HG02759 (cell line): ENCODE results near the gene HMCN2.
"Not testable (repeated sequence)": the region's sequence is repeated elsewhere in the genome, so short reads cannot be mapped to it uniquely, and the experiment has no call there.

ENCODE experiments used
- ATAC-seq: cut with Tn5 transposase; IDR thresholded peaks from one replicate; pipeline ENCODE4 v1.9.1; 2021; ENCODE audit warnings: mild to moderate bottlenecking, moderate library complexity; ENCODE audit not compliant: unreplicated experiment

HMCN2 gene

GRCh38 chr9:130262771-130263170 is 2.8 kb upstream of the HMCN2 start:
- no peak for ATAC-seq

GRCh38 chr9:130263601-130264413 is 1.8 kb upstream of the HMCN2 start:
- ATAC-seq = no peak

GRCh38 chr9:130264414-130265350 is 878 bp upstream of the HMCN2 start:
- ATAC-seq = no peak

GRCh38 chr9:130266236-130267098 is 907 bp downstream of the HMCN2 start:
- ATAC-seq = no peak

GRCh38 chr9:130267930-130268329 is 2.4 kb downstream of the HMCN2 start:
- no peak for ATAC-seq

- ATAC-seq = no peak
Measured at GRCh38 chr9:130268521-130269211, 3.1 kb downstream of the HMCN2 start.

GRCh38 chr9:130271473-130271872 is 5.9 kb downstream of the HMCN2 start:
- no peak for ATAC-seq

- no peak for ATAC-seq
Measured at GRCh38 chr9:130275156-130275555, 9.6 kb downstream of the HMCN2 start.

- no peak for ATAC-seq
Measured at GRCh38 chr9:130276121-130276520, 10.6 kb downstream of the HMCN2 start.

GRCh38 chr9:130276955-130277354 is 11.4 kb downstream of the HMCN2 start:
- ATAC-seq = no peak

- ATAC-seq = not testable (repeated sequence)
Measured at GRCh38 chr9:130277525-130277924, 12.0 kb downstream of the HMCN2 start.

- ATAC-seq = no peak
Measured at GRCh38 chr9:130283539-130284248, 18.1 kb downstream of the HMCN2 start.

GRCh38 chr9:130284249-130284625 is 18.7 kb downstream of the HMCN2 start:
- ATAC-seq = no peak

GRCh38 chr9:130284690-130285089 is 19.1 kb downstream of the HMCN2 start:
- no peak for ATAC-seq

- ATAC-seq = no peak
Measured at GRCh38 chr9:130285271-130285670, 19.7 kb downstream of the HMCN2 start.

- no peak for ATAC-seq
Measured at GRCh38 chr9:130286072-130286770, 20.7 kb downstream of the HMCN2 start.

GRCh38 chr9:130286781-130287428 is 21.3 kb downstream of the HMCN2 start:
- no peak for ATAC-seq

GRCh38 chr9:130287736-130288135 is 22.2 kb downstream of the HMCN2 start:
- no peak for ATAC-seq

GRCh38 chr9:130288393-130288792 is 22.8 kb downstream of the HMCN2 start:
- ATAC-seq = no peak
